Measurements from ENCODE around the gene NUB1.
A peak's percentile ranks its signal among the peaks of the same experiment; 100 is the strongest.

The NUB1 gene

DNA sequence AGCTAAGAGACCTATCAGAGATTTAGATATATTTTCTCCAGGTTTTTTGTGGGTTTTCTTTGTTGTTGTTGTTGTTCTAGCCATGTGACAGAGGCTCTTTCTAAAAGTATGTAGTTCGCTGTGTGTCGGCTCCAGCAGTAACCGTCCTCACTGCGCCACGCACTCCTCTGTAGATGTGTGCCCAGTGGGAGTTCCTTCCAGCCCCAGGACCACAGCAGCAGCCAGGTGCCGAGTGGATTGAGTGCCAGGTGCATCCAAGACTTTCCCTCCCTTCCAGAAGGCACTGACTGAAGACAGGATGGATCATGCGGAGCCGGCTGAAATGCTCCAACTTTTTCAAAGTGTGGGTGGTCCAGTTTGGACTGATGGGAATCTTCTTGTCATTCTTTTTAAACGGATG is 36.4 kb downstream of the NUB1 start:
- DNase-seq: no peak

DNA sequence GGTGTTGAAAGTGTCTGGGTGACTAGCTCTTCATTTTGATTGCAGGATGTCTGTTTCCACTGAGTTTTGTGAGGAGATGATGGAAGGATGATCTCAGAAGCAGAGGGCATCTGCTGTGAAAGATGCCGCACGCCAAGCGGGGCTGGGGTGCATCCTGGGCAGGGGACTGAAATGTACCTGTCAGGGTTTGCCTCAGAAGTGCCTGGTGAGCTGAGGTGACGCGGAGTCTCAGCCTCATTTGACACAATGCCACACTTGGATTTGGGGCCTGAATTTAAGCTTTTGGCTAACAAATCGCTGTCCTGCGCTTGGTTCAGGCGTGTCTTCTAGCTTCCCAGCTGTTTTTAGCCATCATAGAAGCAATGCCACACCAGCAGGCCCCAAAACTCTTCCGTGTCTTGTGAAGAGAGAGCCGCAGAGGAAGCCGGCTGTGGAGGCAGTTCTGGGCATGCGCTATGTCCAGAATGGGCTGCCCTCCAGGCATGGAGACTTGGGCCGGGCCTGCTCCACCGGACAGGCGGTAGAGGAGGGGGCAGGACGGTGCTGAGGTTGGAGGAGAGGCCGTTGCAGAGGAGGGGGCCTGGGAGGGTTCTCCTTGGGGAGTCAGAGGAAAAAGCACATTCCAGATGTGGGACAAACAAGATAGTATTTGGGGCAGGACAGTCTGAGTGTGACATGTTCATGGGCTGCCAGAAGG is 37.0 kb downstream of the NUB1 start:
- DNase-seq: no peak

DNA sequence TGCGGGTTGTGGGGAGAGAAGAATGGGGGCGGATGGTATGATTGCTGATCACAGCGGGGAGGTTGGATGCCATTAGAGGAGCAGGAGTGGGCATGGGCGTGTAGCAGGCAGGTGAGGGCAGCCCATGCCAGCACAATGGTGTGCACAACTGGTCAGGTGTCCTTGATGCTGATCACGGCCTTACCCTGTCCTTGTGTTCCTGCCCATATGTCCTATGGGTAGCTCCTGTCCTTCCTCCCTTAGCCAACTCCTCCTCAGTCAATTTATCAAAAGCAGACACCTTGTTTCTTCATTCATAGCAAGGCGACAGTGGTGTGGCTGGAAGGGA is 37.5 kb downstream of the NUB1 start:
- DNase-seq: no peak

DNA sequence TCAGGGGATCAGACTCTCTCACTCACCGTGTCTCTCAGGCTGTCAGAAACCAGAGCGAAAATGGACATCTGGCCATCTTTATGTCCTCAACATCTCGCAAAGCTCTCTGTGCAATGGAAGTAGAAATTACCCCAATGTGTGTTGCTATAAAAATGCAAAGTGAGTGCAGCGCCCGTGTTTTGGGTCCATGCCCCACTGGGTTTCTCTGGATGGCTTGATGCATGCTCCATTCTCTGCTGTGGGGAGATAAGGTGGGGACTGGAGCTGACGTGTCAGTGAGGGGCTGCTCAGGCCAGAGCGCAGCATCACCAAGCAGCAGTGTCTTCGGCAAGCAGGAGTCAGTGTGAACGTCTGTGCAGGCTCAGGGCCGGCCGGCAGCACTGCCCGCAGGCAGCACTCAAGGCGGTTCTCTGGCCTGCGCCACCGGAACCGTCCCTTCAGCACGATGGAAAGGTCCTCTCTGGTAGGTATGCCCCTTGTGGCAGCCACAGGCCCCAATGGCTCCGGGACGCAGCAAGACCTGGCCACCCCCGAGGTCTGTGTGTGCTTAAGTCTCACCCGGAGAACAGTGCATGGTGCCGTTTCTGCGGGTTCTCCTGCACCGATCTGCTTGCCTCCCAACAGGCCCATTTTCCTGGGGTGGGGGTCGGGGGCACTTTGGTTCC is 38.1 kb downstream of the NUB1 start:
- no peak for DNase-seq

DNA sequence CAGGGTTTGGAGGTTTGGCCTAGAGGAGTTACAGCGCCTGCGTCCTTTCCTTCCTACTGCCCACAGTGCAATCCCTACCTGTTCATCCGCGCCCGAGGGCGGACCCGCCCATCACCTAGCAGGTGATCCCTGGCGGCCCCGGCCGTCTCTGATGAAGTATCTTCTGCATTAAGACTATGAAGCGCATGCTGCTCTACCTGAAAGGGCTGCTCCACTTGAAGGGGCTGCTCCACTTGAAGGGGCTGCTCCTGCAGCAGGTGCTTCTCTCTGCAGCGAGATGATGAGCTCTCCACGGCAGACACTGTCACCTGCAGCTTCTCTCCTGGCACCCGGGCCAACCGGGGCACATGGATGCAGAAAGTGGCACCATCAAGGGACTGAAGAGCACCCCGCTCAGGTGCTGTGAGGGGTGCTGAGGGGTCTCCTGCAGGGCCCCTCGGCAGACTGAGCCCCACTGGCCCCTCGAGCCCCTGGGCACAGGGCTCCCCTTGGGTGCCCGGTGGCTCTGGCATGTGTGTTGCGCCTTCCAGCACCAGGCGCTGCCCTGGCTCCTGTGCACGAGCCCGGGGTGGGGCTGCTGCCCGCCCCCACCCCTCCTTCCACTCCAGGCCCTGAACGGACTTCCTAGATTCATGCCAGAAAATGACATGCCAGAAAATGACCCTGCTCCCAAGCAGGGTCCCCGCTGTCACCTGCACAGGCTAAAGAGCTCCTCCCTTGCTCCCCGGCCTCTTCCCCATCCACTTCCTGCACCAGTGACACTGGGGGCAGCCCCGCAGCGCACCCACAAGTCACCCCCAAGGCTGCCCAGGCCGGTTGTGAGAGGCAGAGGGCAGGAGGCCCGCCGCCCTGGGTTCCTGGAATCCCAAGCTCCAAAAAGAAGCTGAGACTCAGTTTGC is 38.8 kb downstream of the NUB1 start:
- DNase-seq: no peak

DNA sequence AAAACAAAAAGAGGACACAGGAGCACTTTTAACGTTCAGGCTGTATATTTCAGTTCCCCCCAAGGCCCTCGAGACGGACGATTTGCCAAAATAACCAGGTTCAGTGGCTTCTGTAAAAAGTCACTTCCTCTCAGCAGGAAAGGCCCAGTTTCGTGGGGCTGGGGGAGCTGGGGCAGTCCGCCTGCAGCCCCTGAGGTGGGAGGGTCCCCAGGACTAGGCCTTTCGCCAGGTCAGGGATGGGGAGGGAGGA is 39.4 kb downstream of the NUB1 start:
- DNase-seq: no peak

DNA sequence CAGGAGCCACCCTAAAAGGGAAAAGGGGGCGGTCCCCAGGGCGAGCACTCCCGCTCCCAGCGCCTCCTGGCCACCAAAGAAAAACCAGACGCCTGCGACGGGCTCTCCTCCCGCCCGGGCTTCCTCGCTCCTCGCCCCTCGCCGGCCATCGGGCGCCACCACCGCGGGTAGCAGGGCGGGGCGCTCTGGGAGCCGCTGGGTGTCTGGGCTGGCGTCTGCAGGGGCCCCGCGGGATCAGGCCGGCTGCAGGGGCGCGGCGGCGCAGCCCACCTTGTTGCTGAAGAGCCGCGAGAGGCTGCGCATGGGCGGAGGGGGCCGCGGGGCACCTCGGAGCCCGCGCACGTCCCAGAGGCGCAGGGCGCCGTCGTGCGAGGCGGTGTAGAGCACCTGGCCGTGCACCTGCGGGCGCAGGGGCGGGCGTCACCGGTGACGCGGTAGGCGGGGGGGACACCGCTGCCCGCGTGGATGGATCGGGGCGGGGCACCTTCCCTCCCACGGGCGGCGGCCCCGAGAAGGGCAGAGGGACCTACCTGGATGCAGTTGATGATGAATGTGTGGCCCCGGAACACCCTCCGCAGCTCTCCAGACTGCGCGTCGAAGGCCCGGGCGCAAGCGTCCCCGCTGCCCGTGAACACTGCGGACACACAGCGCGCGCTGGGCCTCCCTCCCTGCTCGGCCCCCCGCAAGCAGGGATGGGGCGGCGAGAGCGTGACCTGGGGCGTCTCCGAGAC is 39.9 kb downstream of the NUB1 start:
- peak; percentile 19 for DNase-seq

DNA sequence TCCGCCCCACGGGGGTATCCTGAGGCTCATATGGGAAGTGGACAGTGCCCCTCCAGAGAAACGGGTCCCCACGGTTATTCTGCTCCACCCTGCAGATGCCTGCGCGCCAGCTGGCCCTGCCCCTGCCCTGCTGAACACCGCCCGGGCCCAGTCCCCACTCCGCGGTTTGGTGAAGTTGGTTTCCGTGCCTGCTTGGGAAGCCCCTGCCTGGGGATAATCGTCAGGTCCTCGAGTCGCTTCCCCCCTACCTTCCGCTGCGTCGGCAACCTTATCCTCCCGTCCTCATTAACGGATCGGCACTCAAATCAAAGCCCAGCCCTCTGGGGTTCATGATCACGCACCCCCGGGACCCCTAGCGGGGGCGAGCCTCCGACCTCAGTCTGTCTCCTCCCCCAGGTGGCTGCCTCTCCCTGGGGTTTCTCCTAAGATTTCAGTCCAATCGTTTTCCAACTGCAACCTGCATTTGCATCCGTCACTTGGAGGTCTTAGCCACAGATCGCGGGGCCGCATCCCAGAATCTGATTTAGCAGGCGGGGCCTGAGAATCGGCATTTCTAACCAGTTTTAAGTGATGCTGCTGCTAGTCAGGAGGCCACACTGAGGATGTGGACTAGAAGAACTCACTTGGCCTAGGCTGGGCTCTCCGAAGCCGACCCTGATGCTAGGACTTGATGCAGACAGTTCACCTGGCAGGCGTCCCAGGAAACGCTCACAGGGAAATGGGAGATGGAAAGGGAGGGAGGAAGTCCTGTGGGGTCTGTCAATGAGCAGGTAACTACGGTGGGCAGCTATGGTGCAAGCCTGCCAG is 40.7 kb downstream of the NUB1 start:
- DNase-seq: peak; percentile 13

DNA sequence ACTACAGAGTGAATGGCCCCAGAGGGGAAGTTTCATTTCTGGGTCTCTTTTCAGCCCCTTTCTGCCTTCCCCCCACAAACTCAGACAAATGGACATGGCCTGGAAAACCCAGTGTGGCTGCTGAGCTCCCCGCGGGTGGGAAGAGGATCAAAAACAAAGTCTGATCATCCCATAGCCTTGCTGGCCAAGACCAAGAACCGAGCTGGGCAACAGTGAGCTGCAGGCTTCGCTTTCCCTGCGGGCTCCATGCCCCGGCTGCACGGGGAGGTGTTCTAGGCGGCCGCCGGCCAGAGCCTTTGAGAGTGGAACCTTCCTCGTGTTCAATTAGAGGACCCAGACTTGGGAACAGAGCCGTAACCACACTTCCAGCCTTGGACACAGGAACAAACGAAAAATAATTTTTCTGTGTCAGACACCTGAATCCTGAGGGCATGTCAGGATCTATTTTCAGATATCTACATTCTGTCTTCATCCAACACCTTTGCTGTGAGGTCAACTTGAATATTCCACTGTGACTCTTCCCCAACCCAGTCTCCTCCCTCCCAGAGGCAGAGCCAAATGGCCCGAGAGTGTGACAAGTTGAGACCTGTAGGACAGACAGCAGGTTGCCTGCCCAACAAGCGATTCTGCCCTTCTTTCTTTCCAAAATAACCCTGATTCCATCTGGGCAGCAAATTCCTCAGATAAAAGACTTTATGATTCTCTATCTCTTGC is 42.2 kb downstream of the NUB1 start:
- no peak for DNase-seq

DNA sequence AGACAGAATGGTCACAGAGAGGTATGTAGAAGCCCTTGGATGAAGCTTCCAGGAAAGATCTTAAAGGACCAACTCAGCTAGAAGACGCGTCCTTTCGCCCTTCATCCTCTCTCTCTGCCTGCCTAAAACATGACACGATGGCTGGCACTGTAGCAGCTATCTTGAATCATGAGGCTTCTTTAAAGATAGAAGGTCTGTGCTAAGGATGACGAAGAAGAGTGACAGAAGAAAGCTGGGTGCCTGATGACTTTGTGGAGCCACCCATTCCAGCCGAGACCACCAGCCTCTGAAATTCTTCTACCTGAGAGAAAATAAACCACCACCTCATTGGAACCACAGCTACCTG is 42.7 kb downstream of the NUB1 start:
- DNase-seq: no peak

DNA sequence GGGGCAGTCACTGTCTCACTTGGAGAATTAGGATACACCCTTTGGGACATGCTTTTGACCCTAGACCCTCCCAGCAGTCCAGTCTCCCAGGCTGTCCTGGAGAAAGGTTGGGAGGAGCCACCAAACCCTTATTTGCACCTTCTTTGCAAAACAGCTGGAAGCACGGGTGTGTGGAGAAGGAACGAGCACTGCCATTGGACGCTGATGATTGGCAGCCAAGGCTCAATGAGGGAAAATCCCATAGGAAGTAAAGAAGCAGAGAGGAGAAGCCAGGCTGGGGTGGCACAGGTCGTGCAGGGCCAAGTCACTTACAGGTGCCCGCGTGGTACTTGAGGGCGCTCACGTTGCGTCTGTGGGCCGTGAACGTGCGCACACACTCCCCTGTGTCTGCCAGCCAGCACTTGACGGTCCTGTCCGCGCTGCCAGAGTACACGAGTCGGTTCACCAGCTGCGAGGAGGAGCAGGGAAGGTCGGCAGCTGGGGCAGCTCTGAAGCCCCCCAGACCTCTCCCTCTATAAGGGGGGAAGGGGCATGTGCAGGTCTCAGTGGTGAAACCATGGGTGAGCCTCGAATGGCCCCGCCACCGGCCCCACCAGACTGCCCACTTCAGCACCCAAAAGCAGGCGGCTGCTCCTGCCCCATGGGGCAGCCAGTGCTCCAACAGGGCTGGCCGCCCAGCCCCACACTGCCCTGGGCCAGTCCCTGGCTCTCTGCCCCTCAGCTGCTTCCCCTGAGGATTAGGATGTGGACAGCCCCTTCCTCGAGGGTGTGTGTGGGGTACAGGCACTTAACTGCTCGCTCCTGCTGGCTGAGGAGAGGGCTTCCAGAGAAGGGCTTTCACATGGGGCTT is 43.4 kb downstream of the NUB1 start:
- DNase-seq: no peak

DNA sequence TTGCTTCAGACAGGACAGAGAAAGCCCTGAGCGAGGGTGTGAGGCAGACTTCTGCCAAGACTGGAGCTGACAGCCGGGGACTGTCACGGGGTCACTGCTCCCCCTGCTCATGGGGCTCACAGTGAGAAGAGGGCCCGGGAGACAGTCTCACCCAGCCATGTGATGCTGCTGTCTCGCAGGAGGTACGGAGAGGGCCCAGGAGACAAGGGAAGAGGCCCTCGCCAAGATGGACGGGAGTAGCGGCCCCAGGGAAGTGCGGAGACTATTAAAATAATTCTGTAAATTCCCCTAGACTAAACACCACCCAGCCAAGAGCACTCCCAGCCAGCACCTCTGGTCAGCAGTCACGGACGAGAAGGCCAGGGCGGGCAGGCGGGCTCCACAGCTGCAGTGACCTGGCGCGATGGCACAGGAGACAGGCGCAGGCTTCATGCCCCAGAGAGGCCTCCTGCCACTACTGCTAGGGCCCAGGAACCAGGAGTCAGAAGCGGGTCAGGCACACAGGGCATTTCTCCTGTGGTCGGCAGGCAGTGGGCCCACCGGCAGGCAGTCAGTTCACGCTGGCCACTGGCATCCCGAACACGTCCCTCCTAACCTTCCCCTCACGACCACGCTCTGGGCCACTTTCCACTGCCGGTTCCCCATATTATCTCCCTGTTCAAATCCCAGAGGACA is 44.2 kb downstream of the NUB1 start:
- DNase-seq: no peak

DNA sequence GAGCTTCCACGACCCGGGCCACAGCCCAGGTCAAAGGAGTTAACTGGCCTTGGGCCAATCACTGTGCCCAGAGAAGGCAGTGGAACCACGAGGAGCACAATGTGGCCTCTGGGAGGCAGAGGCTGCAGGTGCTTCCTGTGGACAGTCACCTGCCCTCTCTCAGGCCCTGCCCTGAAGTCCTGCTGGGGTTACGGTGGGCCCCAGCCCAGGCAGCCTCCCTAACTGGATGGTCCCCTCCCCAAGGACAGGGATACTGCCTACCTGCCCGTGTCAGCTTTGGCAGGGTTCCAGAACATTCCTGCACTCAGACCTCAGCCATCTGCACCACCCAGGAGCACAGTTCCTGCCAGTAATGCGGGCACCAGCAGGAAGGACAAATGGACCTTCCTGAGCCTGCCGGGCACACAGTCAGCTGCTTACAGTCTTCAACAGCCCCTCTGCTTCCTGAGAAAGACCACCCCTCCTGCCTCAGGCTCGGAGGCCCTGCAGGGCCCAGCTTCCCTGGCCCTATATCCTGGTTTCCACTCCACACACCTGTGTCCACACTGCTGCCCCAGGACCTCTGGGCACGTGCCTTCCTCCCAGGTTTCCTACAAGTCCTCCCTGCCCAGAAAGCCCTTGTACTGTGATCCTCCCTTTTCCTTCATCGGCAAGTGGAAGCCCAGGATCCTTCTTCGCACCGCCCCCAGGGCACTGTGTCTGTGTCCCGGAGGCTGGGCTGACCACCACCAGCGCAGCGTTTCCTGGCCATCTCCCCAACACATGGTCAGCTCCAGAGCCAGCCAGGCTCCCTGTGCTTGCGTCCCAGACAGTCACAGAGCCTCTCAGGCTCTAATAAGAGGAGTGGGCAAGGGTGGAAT is 44.9 kb downstream of the NUB1 start:
- DNase-seq: no peak

DNA sequence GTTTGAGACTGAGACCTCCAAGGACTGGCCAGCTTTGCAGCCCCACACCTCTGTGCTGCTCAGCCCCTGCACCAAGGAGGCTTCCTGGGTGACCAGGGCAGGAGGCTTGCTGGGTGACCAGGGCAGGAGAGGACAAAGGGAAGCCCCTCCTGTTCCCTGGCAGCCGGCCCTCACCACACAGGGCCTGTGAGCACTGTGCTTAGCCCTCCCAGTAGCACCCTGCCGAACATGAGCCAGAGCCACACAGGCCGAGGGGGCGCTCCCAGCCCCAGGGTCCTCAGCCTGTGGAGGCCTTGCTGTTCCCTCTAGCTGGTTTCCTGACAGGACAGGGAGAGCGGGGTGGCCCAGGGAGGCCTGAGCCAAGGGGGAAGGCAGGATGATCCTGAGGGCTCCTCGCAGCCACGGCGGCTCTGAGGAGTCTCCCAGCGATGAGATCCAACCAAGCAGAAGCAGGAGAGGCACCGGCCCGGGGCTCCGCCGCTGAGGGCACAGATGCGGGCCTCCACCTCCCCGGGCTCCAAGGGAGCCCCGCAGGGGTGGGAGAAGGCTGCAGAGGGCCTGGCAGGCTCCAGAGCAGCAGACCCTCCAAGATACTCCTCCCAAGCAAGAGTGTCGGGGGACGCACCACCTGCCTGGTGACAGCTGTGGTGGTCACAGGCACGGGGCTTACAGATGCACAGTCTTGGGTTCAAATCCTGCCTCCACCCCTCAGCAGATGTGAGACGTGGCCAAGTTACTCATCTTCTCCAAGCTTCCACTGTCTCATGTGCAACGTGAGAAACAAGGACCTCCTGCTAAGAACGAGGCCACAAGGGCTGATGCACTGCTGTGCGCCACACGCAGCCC is 45.8 kb downstream of the NUB1 start:
- DNase-seq: no peak

DNA sequence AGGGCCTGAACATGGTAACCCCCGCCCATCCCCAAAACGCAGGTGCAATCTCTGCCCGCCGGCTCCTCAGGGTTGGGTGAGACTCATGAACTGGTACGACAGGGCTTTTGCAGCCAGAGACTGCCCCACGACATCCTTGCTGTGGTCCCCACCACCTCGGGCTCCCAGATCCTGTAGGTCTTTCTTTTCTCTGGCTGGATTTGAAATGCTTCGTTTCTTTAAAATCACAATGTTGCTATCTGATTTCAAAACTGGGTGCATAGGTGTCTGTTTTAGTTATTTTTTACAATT is 46.3 kb downstream of the NUB1 start:
- no peak for DNase-seq

DNA sequence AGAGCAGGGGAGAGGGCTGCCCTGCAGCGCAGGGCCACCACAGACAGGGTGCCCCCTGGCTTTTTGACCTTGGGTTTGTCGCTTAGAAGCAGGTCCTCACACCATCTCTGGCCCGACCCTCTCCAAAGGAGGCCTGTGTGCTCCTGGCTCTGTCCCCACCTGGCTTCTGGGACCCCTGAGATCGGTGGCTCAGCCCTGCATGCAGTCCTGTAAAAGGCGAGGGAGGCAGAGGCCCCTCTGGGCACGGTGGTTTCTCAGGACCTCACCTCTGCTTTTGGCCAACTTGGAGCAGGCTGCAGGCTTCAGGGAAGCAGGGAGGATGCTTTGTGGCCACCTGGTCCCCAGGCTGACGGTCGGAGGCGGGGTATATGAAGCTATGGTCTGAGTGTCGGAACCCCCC is 46.8 kb downstream of the NUB1 start:
- no peak for DNase-seq

DNA sequence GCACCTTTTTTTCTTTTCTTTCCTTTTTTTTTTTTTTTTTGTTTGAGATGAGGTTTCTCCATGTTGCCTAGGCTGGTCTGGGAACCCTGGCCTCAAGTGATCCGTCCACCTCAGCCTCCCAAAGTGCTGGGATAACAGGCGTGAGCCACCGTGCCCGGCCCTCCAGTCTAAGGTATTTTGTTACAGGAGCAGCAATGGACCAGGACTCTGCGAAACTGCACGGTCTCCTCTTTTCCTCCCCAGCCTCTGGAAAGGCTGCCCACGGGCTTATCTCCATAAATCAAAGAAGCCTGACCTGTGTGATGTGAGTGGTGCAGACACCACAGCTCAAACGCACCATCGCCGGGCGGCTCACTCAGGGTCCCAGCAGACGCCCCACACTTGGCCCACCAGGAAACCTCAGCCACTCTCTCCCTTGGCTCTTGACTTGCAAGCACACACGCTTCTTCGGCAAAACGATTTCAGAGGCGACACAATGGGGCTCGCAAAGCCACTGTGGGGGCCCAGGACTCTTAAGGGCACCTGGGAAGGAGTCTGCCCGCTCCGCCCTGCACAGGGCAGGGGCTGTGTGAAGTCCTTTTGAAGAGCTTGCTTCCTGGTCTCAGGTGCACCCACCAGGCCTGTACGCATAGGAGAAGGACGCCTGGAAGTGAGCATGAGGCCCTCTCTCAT is 47.6 kb downstream of the NUB1 start:
- DNase-seq: no peak

Data from stimulated activated CD4-positive, alpha-beta T cell treated with anti-CD3 and anti-CD28 coated beads, Interleukin-12 subunit alpha, Interleukin-12 subunit beta, amount 100 ng/mL, for 4 hours (primary cell).